ENCODE data around the gene CBLIF. TPM values are rescaled to one million over a fixed set of nuclear protein-coding genes. Genes with fewer than 3 reads are reported as not detected.

The CBLIF gene
- total and polyA plus RNA-seq, 2 of the 8 experiments (the other 6 are each of a cell fraction or from before 2014, with no cell fraction given) = not detected

DNA sequence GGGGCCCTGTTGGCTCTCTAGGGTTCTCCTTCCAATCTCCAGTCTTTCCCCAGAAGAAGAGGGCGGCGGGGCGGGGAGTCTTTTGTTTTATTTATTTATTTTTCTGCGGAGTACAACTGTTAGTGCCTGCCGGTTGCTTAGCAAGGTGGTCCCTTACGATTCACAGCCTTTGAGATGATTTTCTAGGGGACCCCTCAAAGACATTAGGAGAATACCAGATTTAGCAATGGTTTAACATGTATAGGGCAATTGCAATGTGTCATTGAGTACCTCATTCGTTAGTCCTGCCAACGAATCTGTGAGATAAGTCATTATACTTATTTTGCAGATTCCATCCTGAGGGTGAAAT, 34.4 kb downstream of the CBLIF start:
- Histone ChIP-seq H3K9ac (replicated peaks in 1 of 4; ENCODE audit: extremely low read depth in 1 of 4, low read depth in 3 of 4, low read length in 3 of 4) (no peak overlapping the region; a peak in 2 of 7 replicates), H2BK5ac (ENCODE audit: low read depth, low read length) (peak overlapping the region; percentile 27; the same call in 1 of the 2 replicates), H4K91ac (replicated peaks; ENCODE audit: insufficient read length, low read length) (peak overlapping the region; percentile 22), H3K79me2 (ENCODE audit: control insufficient read depth in 1 of 2, insufficient read depth in 2 of 2, low read length in 2 of 2) (peaks cover 0 to 11% of the 10 kb centered on the region in 2 experiments; a peak in 2 of 4 replicates), H2AFZ (ENCODE audit: low read length) (0 out of 2 replicates have a peak overlapping the region, but pooled peaks have one; percentile 70), H4K5ac (ENCODE audit: insufficient read length, low read depth, low read length) (no peak overlapping the region), H3K27me3 (replicated peaks in 1 of 4; ENCODE audit: control insufficient read depth in 3 of 4, extremely low read depth in 1 of 4, insufficient read depth in 3 of 4, low read length in 3 of 4) (no peaks in the 10 kb centered on the region), H3K23me2 (ENCODE audit: low read depth, low read length) (0 out of 2 replicates have a peak, but pooled peaks cover 4% of the 10 kb centered on the region), H3K4me3 (ENCODE audit: extremely low read depth in 1 of 4, insufficient read depth in 2 of 4, low read depth in 3 of 4, low read length in 4 of 4) (peak overlapping the region; percentile 79 to 100 (median 90); a peak in 7 of 8 replicates), H4K8ac (ENCODE audit: extremely low read depth, insufficient read depth, low read length) (peak overlapping the region; percentile 38; the same call in 1 of the 2 replicates), H2BK120ac (replicated peaks; ENCODE audit: low read depth, low read length) (no peak overlapping the region), H3K23ac (ENCODE audit: insufficient read length) (no peak overlapping the region), H3K4me2 (ENCODE audit: insufficient read depth in 1 of 2, low read depth in 2 of 2, low read length in 2 of 2) (peak overlapping the region; percentile 77 to 85), H3K27ac (ENCODE audit: low read depth, low read length) (peak overlapping the region; percentile 87; the same call in 1 of the 2 replicates), H2BK12ac (ENCODE audit: low read depth, low read length) (no peak overlapping the region), H2BK20ac (ENCODE audit: low read length) (no peak overlapping the region), H2AK5ac (ENCODE audit: low read depth, low read length) (no peak overlapping the region), H3K14ac (ENCODE audit: insufficient read length) (no peak overlapping the region), H3K4me1 (replicated peaks in 1 of 4; ENCODE audit: control insufficient read depth in 3 of 4, insufficient read depth in 4 of 4, low read length in 3 of 4) (peaks cover 0 to 10% (median 3%) of the 10 kb centered on the region in 4 experiments; a peak in 5 of 7 replicates), H3K56ac (replicated peaks; ENCODE audit: insufficient read length, low read depth, low read length) (no peak overlapping the region), H2BK15ac (ENCODE audit: low read length) (no peak overlapping the region), H4K20me1 (replicated peaks in 1 of 2; ENCODE audit: control insufficient read depth in 1 of 2, insufficient read depth in 2 of 2, low read length in 2 of 2) (peaks cover 0 to 3% of the 10 kb centered on the region in 2 experiments), H3K18ac (ENCODE audit: extremely low read depth, low read length) (no peak overlapping the region), H3K9me3 (ENCODE audit: insufficient read depth in 2 of 2, low read depth in 1 of 2, low read length in 1 of 2) (no peaks in the 10 kb centered on the region), H3K36me3 (ENCODE audit: control insufficient read depth in 2 of 4, insufficient read depth in 4 of 4, low read length in 3 of 4) (peaks cover 3 to 23% (median 14%) of the 10 kb centered on the region in 4 experiments), H3K79me1 (ENCODE audit: low read depth, low read length) (0 out of 2 replicates have a peak, but pooled peaks cover 3% of the 10 kb centered on the region), H3K4ac (replicated peaks; ENCODE audit: insufficient read length, low read depth, low read length) (no peak overlapping the region)
- DNase-seq (ENCODE audit: low read depth in 1 of 2, low spot score in 2 of 2) = no peak
- 17% methylated on average over 8 of the region's 8 CpGs; no CpG with 5 or more reads in 1 of the 2 experiments for WGBS, 2 experiments (ENCODE audit: extremely low coverage in 1 of 2, insufficient coverage in 1 of 2, insufficient read length in 1 of 2, insufficient replicate concordance in 2 of 2, low coverage in 1 of 2, low lambda C conversion rate in 2 of 2, missing lambda C conversion rate in 1 of 2)
- no peak for FAIRE-seq
- ChIA-PET CTCF (ENCODE audit: partially characterized antibody) (interaction anchor here (1.2 to 4.6 kb wide), 5 partner anchors 9 to 319 kb away, joined by 3 to 23 read pairs (median 7); partner anchors contain the start of gene STX3), POLR2A (ENCODE audit: partially characterized antibody) (interaction anchor here (0.9 to 2.3 kb wide), 7 partner anchors 10 to 247 kb away, joined by 3 to 13 read pairs (median 3); partner anchors contain the start of genes PATL1 and STX3)
- no peak for TF ChIP-seq TBP (IDR thresholded peaks at IDR 0.05; ENCODE audit: low read depth, low read length)
- no peak for TF ChIP-seq ATF2 (IDR thresholded peaks at IDR 0.05; ENCODE audit: low read length)
- TF ChIP-seq RNF2 (IDR thresholded peaks at IDR 0.05; ENCODE audit: borderline replicate concordance, low read depth, low read length, missing control alignments, poor library complexity, severe bottlenecking) = no peak
- TF ChIP-seq NANOG (IDR thresholded peaks at IDR 0.05; ENCODE audit: insufficient read depth, low read depth, low read length, poor library complexity, severe bottlenecking) = no peak
- no peak for TF ChIP-seq SIN3A (conservative IDR thresholded peaks at IDR 0.05 in 1 of 2, IDR thresholded peaks at IDR 0.05 in 1 of 2; ENCODE audit: low read depth in 1 of 2, low read length in 2 of 2)
- TF ChIP-seq BACH1 (IDR thresholded peaks at IDR 0.05; ENCODE audit: low read length) = no peak
- TF ChIP-seq, protein P1, sequence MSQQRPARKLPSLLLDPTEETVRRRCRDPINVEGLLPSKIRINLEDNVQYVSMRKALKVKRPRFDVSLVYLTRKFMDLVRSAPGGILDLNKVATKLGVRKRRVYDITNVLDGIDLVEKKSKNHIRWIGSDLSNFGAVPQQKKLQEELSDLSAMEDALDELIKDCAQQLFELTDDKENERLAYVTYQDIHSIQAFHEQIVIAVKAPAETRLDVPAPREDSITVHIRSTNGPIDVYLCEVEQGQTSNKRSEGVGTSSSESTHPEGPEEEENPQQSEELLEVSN (IDR thresholded peaks at IDR 0.05) = no peak
- no peak for TF ChIP-seq SIX5 (IDR thresholded peaks at IDR 0.05; ENCODE audit: low read depth, low read length)
- TF ChIP-seq RBBP5 (IDR thresholded peaks at IDR 0.05; ENCODE audit: borderline replicate concordance, low read depth, low read length) = no peak
- no peak for TF ChIP-seq POU5F1 (IDR thresholded peaks at IDR 0.05; ENCODE audit: low read depth, low read length)

Data from H1 (cell line).